Stimulated activated CD4-positive, alpha-beta T cell treated with anti-CD3 and anti-CD28 coated beads, Interleukin-15, amount 100 ng/mL, for 1 hour (primary cell): ENCODE results near the gene SSC5D.
A peak's percentile ranks its signal among the peaks of the same experiment; 100 is the strongest.

ENCODE experiments used
- DNase-seq, 2 donors: peaks; one replicate each; pipeline ENCODE4 v3.0.0-alpha.2; 2020; ENCODE audit warnings: low read depth in 1 of 2, low spot score in 1 of 2

The SSC5D gene

DNA sequence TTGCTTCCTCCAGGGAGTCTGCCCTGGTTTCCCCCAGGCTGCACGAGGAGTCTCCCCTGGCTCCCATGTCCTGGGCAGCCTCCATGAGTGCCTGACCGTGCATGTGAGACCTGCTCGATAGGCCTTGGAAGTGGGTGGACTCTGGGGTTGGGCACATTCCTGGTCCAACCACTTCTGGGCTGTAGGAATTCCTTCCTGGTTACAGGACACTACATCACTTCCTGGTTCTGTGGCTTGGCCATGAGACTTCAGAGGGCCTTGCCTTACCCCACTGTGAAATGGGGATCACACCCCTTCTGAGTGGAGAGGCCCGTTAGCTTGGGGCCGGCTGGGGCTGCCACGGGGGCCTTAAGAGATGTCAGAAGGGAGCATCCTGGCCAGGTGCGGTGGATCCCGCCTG lies 15.8 kb upstream of the SSC5D start:
- DNase-seq, result no peak

GRCh38 chr19:55473225-55474012 lies 14.8 kb upstream of the SSC5D start:
- DNase-seq, result no peak

DNA sequence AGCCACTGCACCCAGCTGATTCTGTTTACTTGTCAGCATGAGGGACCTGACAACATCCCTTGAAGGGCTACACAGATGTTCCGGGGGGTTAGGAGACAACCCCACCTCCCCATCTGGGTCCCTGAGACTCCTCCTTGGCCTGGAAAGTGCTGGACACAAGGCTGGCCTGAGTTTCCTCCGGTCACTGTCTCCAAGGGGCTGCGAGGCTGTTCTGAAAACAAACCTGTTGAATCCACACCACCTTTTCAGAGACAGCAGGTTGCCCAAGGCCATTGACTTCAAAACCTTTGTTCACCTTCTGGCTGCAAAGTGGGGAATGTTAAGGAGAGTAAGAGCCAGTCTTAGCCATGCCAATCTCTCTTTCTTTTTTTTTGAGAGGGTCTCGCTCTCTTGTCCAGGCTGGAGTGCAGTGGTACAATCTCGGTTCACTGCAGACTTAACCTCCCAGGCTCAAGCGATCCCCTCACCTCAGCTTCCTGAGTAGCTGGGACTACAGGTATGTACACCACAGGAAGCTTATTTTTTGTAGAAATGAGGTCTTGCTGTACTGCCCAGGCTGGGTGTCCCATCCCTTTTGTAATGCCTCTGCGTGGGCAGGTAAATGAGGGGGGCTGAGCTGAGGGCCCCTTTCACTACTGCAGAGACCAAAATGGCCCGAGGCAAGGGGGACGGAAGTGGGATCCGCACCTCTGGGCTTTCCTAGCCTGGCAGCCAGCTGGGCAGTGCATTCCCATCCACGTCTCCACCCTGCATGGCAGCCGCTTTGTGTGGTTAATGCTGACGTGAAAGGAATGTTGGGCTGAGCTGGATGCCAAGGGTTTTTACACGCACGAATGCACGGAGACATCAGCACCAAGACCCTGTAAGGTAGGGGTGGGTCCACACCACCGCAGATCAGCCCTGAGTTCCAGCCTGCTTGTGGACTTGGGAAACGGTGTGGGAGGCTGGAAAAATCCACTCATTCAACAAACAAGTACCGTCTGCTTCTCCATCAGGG lies 13.7 kb upstream of the SSC5D start:
- DNase-seq, result no peak

DNA sequence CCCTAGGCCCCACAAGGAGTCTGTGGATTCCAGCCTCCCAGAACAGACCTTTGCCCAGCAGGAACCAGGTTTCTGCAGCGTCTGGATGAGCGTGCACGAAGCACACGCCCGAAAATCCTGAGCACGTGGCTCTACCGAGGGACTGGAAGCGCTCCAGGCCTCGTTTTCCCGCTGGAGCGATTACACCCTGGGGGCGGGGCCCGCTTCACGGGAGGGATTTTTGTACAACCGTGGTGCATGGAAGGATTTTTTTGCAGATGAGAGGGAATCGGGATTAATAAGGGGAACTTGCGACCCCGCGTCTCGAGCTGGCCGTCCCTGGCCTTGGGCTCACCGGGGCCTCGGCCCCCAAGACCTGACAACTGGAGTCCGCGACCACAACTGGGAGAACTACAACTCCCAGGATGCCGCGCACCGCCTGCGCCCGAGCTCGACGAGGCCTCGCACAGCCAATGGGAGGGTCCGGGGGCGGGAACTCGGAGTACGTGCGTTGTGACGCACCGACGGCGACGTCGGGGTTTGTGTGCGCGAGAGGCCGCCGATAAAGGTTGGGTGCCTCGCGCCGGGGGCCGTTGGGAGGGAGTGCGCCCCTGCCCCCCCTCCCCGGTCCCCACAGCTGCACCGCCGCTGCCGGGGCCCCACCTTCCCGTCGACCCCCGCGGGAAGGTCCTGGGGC lies 12.0 kb upstream of the SSC5D start, which contains the start of gene ZNF628:
Gene ZNF628, plus strand, starts transcription at position 518 of the 676 bp plus-strand sequence. CDS start 3,294 bp downstream, outside the sequence.
- peak; percentile 95 to 96 for DNase-seq

GRCh38 chr19:55477905-55478304 lies 10.3 kb upstream of the SSC5D start:
- DNase-seq, result no peak

- no peak for DNase-seq
Measured at GRCh38 chr19:55478364-55478763, 9.9 kb upstream of the SSC5D start.

DNA sequence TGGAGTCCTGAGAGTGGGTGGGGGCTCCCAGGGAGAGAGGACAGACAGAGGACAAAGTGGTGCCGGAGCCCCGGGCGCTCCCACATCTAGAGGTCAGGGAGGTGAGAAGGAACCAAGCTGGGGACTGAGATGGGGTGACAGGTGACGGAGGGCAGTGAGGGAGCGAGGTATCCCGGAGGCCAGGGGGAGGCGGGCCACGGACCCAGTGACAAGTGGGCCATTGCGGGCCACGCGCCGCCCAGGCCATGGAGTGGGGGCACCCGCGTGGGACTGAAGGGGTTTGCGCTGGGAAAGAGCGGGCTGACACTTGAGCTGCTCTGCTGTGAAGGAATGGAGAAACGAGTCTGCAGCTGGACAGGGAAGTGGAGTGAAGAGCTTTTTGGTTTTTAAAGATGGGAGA lies 9.2 kb upstream of the SSC5D start:
- no peak for DNase-seq

- DNase-seq, result no peak
Measured at GRCh38 chr19:55479451-55480230, 8.6 kb upstream of the SSC5D start.

GRCh38 chr19:55481148-55481793 lies 7.0 kb upstream of the SSC5D start:
- no peak for DNase-seq

DNA sequence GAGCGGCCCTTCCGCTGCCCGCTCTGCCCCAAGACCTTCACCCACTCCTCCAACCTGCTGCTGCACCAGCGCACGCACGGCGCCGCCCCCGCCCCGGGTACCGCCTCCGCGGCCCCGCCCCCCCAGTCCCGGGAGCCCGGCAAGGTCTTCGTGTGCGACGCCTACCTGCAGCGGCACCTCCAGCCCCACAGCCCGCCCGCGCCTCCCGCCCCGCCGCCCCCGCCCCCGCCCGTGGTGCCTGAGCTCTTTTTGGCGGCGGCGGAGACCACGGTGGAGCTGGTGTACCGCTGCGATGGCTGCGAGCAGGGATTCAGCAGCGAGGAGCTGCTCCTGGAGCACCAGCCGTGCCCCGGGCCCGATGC lies 6.5 kb upstream of the SSC5D start:
- DNase-seq, result no peak

DNA sequence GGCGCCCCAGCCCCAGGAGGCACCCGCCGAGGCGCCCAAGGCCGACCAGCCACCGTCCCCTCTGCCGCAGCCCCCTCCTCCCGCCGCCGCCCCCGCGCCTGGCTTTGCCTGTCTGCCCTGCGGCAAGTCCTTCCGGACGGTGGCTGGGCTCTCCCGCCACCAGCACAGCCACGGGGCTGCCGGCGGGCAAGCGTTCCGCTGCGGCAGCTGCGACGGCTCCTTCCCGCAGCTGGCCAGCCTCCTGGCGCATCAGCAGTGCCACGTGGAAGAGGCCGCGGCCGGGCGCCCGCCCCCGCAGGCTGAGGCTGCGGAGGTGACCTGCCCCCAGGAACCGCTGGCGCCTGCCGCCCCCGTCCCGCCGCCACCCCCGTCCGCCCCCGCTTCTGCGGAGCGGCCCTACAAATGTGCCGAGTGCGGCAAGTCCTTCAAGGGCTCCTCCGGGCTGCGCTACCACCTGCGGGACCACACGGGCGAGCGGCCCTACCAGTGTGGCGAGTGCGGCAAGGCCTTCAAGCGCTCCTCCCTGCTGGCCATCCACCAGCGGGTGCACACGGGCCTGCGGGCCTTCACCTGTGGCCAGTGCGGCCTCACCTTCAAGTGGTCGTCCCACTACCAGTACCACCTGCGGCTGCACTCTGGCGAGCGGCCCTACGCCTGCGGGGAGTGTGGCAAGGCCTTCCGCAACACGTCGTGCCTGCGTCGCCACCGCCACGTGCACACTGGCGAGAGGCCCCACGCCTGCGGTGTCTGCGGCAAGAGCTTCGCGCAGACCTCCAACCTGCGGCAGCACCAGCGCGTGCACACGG lies 5.9 kb upstream of the SSC5D start:
- no peak for DNase-seq

GRCh38 chr19:55482967-55483705 lies 5.1 kb upstream of the SSC5D start:
- no peak for DNase-seq

GRCh38 chr19:55483706-55484592 lies 4.3 kb upstream of the SSC5D start:
- no peak for DNase-seq

DNA sequence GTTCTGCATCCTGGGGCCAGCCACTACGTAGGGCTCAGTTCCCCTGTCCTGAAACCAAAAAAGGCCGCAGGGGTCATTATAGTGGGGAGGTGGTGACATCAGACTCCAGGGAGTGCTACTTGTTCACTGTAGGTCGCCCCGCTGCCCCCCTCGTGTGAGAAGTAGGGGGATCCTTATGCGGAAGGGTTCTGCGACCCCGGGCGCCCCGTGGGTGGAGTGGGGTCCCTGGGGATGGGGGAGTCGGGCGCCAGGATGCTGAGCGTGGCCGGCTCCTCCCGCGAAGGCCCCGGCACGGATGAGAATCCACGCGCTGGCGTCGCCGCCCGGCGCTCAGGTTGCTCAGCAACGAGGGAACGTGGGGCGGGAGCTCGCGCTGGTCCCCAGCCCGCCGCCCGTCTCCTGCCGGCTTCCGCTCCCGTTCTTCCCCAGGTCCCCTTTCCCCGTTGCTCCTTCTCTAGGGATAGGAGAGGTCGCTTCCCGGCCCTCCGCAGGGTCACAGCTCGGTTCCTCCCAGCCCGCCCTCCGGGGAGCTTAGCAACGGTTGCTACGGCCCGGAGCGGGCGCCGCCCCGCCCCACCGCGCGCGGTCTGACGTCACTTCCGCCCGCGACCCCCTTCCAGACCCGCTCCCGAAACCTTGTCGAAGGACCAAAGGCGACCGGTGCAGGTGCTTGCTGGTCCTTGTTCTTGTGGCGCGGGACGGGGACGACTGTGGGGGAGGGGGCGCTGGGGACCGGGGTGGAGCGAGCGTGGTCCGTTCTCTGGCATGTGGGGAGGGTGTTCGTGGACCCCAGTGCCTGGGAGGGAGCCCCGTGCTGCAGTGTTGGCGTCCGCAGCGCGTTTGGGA lies 3.4 kb upstream of the SSC5D start, which contains the start of gene NAT14:
Gene NAT14, plus strand, starts transcription at position 596 of the 846 bp plus-strand sequence. CDS start 521 bp downstream, outside the sequence.
- peak; percentile 31 to 51 for DNase-seq

DNA sequence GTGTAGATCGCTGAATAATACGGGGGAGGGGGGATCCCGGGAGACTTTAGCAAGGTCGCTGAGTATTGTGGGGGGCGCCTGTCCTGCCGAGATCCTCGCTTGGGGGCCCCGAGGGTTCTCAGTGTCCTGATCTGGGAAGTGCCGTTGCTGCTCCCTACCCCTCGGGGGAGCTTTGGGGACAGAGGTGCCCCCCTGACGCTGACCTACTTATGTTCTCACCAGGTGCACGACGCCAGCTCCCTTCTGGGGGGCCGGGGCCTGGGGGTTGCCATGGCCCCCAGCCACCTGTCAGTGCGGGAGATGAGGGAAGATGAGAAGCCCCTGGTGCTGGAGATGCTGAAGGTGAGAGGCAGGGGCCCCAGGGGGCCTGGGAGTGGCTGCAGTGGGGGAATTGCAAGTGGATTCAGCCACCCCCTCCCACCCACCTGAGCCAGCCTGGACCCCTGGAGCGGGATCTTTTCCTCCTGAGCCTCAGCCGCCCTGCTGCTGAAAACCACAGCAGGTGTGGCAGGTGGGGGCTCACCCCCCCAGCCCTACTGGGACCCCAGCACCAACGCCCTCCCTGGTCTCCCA lies 2.7 kb upstream of the SSC5D start:
- no peak for DNase-seq
